G401.6 (cell line): ENCODE data around the gene KDM4B.
A peak's percentile ranks its signal among the peaks of the same experiment; 100 is the strongest.

Source experiments
- FAIRE-seq: peaks from 2 replicates; lab custom pipeline; 2012; peaks lifted over from hg19 to GRCh38; lab: Jason Lieb, UNC

The KDM4B gene

GRCh38 chr19:4984438-4984990, 15.6 kb downstream of the KDM4B start:
- no peak for FAIRE-seq

- no peak for FAIRE-seq
Measured at GRCh38 chr19:4985551-4985991, 16.7 kb downstream of the KDM4B start.

GRCh38 chr19:4986056-4986455, 17.1 kb downstream of the KDM4B start:
- no peak for FAIRE-seq

- FAIRE-seq, result no peak
Measured at GRCh38 chr19:4986471-4986891, 17.6 kb downstream of the KDM4B start.

GRCh38 chr19:4987256-4987655, 18.3 kb downstream of the KDM4B start:
- no peak for FAIRE-seq

GRCh38 chr19:4987692-4988370, 18.9 kb downstream of the KDM4B start:
- no peak for FAIRE-seq

- FAIRE-seq, result no peak
Measured at GRCh38 chr19:4988770-4989251, 19.9 kb downstream of the KDM4B start.

- no peak for FAIRE-seq
Measured at GRCh38 chr19:4990306-4990705, 21.4 kb downstream of the KDM4B start.

GRCh38 chr19:4991538-4991937, 22.6 kb downstream of the KDM4B start:
- no peak for FAIRE-seq

- no peak for FAIRE-seq
Measured at GRCh38 chr19:4991996-4992698, 23.2 kb downstream of the KDM4B start.

GRCh38 chr19:4993683-4994082, 24.8 kb downstream of the KDM4B start:
- FAIRE-seq, result no peak

GRCh38 chr19:4996701-4997100, 27.8 kb downstream of the KDM4B start:
- FAIRE-seq, result no peak

GRCh38 chr19:4997297-4997696, 28.4 kb downstream of the KDM4B start:
- no peak for FAIRE-seq

GRCh38 chr19:5000120-5000611, 31.3 kb downstream of the KDM4B start:
- FAIRE-seq, result no peak

GRCh38 chr19:5001615-5002014, 32.7 kb downstream of the KDM4B start:
- FAIRE-seq, result peak; percentile 76

- no peak for FAIRE-seq
Measured at GRCh38 chr19:5002143-5002542, 33.2 kb downstream of the KDM4B start.

- no peak for FAIRE-seq
Measured at GRCh38 chr19:5003781-5004180, 34.9 kb downstream of the KDM4B start.

GRCh38 chr19:5005096-5005495, 36.2 kb downstream of the KDM4B start:
- FAIRE-seq, result no peak

- no peak for FAIRE-seq
Measured at GRCh38 chr19:5006201-5006600, 37.3 kb downstream of the KDM4B start.

GRCh38 chr19:5006821-5007220, 37.9 kb downstream of the KDM4B start:
- FAIRE-seq, result no peak

GRCh38 chr19:5011476-5012238, 42.7 kb downstream of the KDM4B start:
- FAIRE-seq, result no peak

- no peak for FAIRE-seq
Measured at GRCh38 chr19:5012688-5013457, 44.0 kb downstream of the KDM4B start.
